GM23338 (cell line): ENCODE results near the gene SLC6A11.

Experiments used
- CTCF ChIP-seq, 2 experiments: fragments of 200-600 bp in 1 of 2; sonication (generic) in 1 of 2; conservative IDR thresholded peaks; 2 replicates each; pipeline versions ENCODE4 v1.5.1 to v1.6.1; 2016 to 2017; ENCODE audit warnings: antibody characterized with exemption in 2 of 2, low read depth in 2 of 2, mild to moderate bottlenecking in 2 of 2, moderate library complexity in 1 of 2
- EZH2 ChIP-seq: fragments of 200-600 bp; sonication (generic); IDR thresholded peaks from one replicate; pipeline ENCODE4 v1.8.0; 2017; ENCODE audit warnings: antibody characterized with exemption, mild to moderate bottlenecking, low read depth; ENCODE audit not compliant: unreplicated experiment
- POLR2AphosphoS5 ChIP-seq: IDR thresholded peaks from 2 replicates; pipeline ENCODE4 v1.6.1; 2016; ENCODE audit warnings: antibody characterized with exemption, low read depth

- TF ChIP-seq EZH2 (no peak), CTCF (conservative IDR thresholded peaks at IDR 0.05; ENCODE audit: low read depth in 2 of 2) (no peak), POLR2AphosphoS5 (no peak)
These were observed 166.8 kb downstream of the SLC6A11 start for GRCh38 chr3:10982782-10983181.
